EL (cell line): Measurements from ENCODE around the gene CNIH3.

Experiments
- DNase-seq: peaks from one replicate; pipeline ENCODE4 v3.0.0-alpha.2; 2016

The CNIH3 gene

DNA sequence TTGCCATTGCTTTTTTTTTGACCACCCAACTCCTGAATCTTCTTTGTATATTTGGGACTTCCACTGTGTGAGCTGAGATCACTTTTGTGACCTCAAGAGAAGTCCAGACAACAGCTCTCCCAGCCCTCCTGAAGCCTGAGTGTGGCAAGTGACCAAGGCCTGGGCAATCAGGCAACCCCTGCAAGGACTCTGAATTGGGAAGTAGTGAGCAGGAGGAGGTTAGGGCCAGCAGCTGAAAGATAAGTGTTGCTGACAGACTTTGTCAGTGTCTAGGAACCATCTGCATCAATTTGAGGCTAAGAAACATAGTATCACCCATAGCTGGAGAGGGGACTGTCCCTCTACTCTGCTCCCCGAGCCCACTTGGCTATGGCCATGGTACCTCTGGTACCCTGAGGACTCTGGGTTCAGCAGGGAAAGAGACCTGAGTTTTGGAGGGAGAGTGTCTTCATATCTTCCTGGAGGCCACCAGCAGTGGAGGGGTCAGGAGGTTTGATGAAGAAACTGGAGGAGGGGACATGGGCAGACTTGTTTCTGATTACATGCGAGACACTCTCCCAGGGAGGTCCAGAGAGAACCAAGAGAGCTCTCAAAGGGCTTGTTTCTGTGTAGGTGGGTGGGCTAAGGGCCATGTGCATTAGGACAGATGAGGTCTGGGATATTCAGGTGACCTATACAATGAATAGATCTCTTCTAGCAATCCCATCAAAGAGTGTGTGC lies 166.3 kb downstream of the CNIH3 start:
- DNase-seq, result no peak

GRCh38 chr1:224783006-224783651 lies 167.0 kb downstream of the CNIH3 start:
- DNase-seq, result no peak

DNA sequence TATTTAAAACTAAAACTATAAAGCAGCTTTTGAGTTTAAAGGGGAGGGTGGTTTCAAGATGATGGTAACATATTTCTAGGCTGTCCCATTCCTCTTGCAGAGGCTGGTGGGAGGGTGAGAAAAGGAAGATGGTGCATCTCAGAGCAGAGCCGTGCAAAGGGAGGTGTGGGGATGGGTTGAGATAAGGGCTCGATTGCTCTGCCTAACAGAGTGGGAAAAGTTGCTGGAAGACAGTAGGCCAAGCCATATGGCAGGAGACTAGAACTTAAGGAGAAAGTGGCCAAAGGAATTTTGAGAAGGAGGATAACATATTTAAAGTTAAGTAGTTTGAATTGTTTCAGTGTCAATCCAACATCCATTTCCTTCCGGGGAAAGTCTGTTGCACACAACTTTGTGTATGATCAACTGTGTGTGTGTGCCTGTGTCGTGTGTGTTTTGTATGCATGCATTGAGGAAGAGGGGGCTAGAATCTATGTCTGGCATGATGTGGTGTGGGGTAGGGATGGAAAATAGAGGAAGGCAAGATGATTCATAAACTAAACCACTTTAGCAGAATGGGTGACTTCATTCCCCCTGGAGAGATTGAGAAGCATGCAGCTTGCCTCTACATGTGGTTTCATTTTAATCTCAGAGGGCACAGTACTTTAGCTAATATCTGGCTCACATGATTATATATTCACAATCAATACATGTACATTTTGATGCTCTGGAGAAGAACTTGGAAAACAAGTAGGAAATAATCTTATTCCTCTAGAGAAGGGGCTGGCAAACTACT lies 168.3 kb downstream of the CNIH3 start:
- DNase-seq, result peak; percentile 44

DNA sequence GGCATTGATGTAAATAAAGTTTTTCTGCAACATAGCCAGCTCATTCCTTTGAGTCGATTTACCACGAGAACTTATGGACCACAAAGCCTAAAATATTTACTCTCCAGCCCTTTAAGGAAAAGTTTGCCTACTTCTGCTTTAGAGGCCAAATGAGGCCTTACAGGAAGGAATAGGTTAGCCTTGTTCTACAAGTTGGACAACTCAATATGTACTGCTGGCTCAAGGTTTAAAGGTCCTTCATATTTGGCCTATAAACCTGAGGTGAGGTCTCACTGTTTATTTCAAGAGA lies 168.9 kb downstream of the CNIH3 start:
- DNase-seq, result no peak

GRCh38 chr1:224785622-224786021 lies 169.5 kb downstream of the CNIH3 start:
- DNase-seq, result no peak

- DNase-seq, result no peak
Measured at GRCh38 chr1:224786533-224787250, 170.6 kb downstream of the CNIH3 start.

GRCh38 chr1:224789311-224789710 lies 173.2 kb downstream of the CNIH3 start:
- DNase-seq, result no peak
